ENCODE results near the gene MLYCD.

The MLYCD gene

DNA sequence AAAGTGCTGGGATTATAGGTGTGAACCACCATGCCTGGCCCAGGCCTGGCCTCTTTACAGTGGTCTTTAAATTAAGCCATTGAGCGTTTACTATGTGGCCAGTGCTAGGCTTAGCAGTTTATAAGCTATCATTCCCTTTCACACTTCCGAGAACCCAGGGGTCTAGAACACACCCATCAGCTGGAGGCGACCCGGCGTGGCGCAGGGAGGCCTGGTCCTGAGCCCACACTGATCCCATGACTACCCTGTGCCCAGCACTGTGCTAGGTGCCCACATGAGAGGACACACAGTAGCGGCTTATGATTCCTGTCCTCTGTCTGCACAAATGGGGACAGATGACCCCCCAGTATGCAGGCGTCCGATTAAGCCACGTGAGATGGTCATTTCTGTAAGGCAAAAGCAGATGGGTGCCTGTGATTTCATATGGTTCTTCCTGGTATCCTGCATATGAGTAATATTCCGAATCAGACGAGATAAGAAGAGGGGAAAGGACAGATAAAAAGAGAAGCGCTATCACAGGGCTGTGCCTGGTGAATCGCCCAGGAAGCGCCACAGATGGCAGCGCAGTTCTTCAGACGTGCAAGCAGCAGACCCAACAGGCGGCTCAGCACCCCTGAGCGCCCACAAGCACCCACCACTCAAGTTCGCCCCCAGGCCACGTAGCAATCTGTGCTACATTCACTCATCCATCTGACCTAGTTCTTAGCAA lies 59.4 kb downstream of the MLYCD start:
- DNase-seq: no peak

DNA sequence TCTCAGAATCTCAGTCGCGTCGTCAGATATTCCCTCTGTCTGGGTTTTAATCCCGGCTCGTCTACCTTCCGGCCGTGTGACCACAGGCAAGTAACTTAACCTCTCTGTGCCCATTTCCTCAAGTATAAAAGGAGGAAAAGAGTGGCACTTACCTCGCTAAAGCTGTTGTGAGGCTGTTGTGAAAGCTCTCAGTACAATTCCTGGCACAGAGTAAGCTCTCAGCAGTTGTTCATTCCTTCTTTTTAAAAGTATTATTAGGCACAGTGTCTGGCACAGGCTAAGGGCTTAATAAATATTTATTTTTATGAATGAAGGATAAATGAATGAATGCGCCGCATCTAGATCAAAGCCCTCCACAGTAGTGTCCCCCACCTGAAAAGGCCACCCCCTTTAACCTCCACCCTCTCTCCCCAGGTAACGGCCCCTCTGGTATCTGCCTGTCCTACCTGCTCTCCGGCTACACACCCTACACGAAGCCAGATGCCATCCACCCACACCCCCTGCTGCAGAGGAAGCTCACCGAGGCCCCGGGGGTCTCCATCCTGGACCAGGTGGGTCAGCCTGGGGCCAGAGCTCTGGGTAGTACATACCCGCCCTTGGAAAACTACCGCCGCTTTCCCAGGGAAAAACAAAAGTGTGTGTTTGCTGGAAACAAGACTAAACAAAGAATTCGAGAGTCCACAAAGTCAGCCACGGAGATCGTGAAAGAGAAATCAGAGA lies 60.1 kb downstream of the MLYCD start:
- DNase-seq: no peak

DNA sequence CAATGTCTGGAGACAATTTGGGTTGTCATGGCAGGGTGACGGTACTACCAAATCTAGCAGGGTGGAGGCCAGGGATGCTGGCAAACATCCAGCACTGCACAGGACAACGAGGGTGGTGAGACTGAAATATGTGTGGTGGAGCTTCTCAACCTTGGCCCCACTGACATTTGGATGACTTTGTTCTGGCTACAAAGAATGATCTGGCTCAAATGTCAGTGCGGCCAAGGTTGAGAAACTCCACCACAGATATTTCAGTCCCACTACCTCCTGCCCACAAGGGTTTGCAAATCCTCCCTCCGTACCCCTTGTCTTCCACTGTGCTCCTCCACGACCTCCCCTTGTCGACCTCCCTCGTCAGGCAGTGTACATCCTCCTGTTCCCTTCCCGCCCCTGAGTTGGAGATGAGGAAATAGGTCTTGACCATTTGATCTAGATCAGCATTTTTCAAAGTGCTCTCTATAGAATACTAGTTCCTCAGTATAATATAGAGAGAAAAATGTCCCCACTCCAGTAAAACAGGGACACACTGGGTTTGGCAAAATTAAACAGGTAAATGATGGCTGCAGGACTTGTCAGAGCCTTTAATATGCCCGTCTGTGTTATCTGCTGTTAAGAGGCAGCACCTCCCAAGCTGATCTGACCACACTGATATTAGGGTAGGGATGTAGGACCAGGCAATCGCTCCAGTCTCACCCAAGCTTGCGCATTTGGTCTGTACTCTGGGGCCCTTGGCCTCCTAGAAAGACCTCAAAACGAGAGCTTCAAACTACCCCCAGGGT lies 60.9 kb downstream of the MLYCD start:
- no peak for DNase-seq

DNA sequence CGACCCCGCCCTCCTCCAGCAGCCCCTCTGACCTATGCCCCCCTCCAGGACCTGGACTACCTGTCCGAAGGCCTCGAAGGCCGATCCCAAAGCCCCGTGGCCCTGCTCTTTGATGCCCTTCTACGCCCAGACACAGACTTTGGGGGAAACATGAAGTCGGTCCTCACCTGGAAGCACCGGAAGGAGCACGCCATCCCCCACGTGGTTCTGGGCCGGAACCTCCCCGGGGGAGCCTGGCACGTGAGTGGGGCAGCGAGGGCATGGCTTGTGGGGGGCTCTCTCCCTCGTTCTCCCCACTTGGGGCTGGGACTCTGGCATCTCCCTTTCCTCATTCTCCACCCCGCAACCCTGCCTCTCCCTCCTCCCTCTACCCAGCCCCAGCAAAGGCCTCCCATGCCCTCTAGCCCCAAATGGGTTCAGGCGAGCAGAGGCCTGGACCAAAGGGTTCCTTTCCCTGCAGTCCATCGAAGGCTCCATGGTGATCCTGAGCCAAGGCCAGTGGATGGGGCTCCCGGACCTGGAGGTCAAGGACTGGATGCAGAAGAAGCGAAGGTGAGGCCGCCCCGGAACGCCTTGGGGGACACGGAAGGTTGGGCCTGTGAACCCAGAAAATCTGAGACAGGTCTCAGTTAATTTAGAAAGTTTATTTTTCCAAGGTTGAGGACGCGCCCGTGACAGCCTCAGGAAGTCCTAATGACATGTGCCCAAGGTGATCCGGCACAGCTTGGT lies 61.8 kb downstream of the MLYCD start:
- no peak for DNase-seq

DNA sequence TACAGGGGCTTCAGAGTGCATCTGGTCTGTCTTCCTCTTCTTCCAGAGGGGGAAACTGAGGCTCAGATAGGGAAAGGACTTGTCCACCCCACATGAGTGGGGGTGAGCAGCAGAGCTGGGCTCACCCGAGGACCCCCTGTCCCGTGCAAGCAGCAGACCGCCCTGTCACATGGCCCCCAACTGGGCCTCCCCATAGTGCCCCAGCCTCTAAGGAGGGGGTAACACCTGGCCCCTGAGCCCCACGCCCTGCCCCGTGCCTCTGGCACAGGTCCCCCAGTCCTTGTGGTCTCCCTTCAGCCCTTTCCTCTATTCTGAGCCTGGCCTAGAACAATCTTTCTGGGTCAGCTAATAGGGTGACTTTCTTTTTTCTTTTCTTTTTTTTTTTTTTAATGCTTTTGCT lies 62.7 kb downstream of the MLYCD start:
- no peak for DNase-seq

DNA sequence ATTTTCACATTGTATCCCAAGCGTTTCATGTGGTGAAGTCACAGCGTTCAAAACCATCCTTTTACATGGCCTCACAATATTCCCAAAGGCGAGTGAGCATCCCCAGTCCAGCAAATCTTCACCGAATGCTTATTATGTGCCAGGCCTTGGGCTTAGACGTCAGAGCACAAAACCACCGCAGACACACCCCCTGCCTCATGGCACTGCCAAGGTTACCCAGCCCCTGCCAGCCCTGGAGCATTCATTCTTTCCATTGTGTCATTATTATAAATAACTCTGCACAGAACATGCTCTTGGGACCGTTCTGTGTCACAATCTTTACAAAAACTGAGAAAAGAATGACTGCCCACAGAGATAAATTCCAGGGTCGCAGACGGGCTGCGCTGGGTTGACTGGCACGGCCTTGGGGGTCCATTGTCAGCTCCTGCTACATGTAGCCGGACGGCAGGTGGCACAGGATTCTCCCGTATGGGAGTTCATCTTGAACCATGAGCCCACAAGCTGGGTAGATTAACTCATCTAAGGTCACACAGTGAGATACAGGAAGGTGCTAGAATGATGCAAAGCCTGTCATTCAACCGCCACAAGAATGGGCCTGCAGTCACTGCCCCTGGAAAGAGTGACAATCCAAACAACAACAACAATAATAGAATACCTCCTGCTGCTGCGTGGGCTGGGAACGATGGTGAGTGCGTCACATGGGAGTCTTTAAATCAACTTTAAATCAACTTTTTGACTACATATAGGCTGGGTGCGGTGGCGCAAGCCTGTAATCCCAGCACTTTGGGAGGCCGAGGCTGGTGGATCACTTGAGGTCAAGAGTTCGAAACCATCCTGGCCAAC lies 64.6 kb downstream of the MLYCD start:
- DNase-seq: no peak

DNA sequence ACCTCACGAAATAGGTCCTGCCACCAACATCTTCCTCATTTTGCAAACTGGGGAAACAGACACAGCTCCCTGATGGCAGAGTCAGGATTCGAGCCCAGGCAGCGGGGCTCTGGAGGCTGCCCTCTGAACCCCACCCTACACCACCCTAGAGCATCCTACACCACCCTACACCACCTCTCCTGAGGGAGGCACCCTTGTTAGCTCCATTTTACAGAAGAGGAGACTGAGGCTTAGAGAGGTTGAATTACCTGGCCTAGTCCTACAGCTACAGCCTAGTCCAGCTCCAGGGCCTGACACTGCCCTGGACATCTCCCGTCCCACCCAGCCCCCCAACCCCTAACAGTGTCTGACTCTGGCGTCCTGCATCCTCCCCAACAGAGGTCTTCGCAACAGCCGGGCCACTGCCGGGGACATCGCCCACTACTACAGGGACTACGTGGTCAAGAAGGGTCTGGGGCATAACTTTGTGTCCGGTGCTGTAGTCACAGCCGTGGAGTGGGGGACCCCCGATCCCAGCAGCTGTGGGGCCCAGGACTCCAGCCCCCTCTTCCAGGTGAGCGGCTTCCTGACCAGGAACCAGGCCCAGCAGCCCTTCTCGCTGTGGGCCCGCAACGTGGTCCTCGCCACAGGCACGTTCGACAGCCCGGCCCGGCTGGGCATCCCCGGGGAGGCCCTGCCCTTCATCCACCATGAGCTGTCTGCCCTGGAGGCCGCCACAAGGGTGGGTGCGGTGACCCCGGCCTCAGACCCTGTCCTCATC lies 65.9 kb downstream of the MLYCD start:
- no peak for DNase-seq

DNA sequence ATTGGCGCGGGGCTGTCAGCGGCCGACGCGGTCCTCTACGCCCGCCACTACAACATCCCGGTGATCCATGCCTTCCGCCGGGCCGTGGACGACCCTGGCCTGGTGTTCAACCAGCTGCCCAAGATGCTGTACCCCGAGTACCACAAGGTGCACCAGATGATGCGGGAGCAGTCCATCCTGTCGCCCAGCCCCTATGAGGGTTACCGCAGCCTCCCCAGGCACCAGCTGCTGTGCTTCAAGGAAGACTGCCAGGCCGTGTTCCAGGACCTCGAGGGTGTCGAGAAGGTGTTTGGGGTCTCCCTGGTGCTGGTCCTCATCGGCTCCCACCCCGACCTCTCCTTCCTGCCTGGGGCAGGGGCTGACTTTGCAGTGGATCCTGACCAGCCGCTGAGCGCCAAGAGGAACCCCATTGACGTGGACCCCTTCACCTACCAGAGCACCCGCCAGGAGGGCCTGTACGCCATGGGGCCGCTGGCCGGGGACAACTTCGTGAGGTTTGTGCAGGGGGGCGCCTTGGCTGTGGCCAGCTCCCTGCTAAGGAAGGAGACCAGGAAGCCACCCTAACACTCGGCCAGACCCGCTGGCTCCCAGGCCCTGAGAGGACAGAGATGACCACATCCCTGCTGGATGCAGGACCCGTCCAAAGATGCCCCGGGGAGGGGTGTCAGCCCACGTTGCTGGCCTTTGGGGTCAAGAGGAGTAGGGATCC lies 66.7 kb downstream of the MLYCD start:
- DNase-seq: no peak

DNA sequence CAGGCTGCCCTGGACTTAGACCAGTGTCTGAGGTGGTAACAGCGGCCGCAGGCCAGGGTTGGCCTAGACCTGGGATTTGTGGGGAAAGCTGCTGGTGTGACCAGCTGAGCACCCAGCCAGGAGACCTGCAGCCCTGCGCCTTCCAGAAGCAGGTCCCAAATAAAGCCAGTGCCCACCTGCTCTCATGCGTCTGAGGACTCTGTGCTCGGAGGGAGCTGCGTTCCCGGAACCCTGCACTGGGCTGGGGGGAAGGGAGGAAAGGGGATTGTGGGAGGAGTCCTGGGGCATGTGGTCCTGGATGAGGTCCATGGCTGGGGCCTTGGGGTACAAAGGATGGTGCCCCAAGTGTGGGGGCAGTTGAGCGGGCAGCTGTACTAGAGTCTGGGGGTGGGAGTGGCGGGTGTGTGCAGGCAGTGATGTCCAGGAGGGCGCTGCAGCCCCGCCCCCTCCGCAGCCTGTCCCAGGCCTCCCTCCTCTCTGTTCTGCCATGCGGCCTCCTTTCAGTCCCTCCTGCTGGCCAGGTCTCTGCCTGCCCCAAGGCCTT lies 67.3 kb downstream of the MLYCD start:
- no peak for DNase-seq

DNA sequence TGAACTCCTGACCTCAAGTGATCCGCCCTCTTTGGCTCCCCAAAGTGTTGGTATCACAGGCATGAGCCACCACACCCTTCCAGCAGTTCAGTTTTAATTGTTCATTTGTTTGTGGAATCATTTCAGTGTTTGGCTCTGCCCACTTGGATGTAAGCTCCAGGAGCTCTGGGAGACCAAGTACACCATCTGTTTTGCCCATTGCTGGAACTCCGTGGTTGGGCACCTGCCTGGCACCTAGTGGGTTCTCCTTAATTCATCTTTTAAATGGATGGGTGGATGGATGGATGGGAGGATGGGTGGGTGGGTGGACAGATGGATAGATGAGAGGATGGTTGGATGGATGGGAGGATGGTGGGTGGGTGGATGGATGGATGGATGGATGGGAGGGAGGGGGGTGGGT lies 68.2 kb downstream of the MLYCD start:
- no peak for DNase-seq

DNA sequence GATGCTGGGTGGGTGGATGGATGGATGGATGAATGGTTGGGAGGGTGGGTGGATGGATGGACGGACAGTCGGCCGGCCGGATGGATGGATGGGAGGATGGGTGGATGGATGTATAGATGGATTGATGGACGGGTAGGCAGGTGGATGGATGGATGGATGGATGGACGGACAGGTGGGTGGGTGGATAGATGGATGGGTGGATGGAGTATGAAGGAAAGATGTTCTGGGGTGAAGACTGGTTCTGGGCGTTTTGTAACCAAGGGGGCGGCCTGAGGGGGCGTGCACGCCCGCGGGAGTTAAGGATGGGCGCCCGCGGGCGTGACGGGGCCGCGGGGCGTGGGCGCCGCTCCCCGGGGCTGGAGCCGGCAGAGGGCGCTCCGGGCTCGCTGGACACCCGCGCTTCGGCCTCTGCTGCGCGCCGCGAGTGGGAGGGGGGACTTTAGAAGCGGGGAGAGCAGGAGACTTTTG lies 69.0 kb downstream of the MLYCD start, which contains the start of gene NECAB2:
TSS of gene NECAB2 (plus strand) at position 407 of the 468 bp plus-strand sequence. CDS start 405 bp downstream, outside the sequence.
- DNase-seq: no peak

DNA sequence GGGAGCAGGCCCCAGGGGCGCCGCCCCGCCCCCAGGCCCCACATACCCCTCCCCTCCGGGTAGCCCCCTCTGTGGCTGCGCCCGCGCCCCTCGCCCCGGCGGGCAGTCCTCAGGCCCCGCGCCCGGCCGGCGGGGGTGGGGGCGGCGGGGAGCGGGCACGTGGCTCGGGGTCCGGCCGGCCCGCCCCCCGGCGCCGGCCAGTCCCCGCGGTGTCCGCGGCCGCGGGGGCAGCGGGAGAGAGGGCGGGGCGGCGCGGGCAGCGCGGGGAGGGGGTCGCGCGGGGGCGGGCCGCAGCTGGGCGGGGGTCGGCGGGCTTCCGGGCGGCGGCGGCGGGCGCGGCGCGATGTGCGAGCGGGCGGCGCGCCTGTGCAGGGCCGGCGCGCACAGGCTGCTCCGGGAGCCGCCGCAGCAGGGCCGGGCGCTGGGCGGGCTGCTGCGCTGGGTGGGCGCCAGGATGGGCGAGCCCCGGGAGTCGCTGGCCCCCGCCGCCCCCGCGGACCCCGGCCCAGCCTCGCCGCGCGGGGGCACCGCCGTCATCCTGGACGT lies 69.5 kb downstream of the MLYCD start:
- DNase-seq: no peak

DNA sequence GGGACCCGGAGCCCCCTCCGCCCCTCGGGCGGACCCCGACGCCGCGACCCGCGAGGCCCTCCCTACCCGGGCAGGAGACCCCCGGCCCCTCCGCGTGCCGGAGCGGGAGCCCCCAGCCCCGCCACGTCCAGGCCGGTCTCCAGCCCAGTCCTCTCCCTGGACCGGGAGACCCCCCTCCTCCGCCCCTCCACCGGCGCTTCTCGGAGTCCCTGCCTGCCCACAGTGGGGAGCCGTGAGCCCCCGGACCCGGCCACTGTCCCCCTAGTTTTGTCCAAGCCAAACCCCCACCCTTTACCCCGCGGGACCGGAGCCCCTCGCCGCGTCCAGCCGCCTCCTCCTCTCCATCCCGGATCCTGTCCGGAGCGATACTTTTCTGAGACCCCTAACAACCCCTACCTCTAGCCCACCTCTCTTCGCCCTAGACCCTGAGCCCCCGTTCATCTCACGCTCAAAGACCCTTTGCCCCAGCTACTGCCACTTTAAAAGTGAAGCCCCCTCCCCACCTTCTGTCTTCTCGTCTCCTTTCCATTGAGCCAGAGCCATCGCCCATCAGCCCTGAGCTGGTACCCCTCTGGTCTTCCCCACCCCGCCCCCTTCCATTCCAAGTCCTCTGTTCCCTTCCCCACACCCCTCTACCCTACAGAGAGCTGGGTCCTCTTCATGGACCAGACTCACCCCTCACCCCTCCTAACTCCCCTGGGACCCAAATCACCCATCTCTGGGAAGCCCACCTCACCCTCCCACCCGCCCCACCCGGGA lies 70.2 kb downstream of the MLYCD start:
- DNase-seq: no peak

DNA sequence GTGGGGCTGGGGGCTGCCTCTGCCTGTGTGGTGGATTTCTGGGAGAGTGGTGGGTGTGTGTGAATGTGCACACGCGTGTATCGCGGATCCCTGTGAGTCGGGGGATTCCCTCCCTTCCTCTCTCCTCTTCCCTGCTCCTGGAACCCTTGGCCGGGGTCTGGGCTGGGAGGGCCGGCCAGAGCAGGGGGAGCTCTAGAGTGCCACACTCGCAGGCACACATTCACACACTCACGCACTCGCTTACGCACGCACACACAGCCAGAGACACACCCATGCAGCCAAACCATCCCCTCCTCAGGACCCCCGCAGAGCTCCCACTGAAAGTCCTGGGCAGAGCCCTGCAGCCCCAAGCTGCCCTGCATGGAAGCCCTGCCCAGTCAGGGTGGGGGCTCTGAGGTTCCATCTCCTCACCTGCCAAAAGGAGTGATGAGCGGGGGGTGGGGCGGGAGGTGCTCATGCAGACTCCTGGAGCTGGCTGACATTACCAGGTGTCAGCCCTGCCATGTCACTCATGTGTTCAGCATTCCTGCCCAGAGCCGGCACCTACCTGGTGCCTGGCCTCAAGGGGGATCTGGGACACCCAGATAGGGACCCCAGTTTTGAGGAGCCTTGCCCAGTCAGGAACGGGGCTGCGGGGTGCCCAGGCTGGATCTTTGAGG lies 71.0 kb downstream of the MLYCD start:
- DNase-seq: no peak

DNA sequence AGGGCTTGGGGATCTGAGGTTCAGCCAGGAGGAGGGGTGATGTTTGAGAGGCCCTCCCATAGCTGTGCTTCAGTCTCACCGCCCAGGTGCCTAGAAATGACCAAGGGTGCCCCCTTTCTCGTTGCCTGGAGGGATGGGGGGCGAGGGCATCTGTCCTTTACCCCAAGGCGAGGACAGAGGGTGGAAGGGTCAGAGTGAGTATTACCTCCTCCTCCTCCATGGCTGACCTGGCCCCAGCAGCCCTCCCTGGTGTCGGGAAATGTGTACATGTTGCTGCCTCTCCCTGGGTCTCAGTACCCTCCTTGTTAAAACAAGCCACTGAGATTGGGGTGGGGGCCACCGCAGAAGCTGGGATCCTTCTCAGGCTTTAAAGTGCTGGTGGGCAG lies 71.5 kb downstream of the MLYCD start:
- DNase-seq: no peak

DNA sequence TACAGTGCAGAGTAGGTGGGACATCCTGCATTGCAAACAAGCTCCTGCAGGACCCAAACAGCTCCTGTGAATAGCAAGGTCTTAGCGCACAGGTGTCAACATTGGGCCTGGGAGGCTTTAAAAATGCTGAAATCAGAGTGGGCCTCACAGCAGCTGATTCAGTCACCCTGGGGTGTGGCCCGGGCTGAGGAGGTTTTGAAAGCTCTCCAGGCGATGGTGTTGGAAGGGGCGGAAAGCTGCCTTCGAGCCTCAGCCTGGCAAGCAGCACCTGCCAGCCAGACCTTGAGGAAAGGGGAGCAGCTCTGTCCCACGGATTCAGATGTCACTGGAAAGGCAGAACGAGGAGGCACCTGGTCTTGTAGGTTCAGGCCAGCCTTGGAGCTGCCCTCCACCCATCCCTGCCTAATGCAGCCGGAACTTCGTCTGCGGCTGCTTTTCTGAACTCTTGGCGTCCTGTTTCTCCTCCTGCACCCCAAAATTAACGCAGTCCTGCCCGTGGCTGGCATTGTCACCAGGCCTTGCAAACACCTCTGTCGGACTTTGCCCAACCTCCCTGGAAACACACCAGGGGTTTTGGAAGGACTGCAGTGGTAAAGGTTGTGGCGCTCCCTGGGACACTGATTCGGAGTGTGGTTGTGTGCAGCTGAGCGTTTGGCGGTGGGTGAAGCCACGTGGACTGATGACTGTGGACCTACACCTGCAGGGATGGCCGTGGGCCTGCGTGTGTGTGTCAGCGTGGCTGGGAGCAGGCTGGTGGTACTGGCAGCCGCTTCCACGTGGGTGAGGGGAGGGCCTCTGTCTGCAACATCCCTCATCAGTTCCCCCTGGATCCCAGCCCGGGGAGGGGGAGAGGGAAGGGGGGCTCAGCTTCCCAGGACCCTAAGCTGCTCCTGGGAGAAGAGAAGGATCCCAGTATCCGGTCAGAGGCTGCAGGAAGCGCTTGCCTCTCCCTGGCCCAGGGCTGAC lies 72.5 kb downstream of the MLYCD start:
- DNase-seq: no peak

DNA sequence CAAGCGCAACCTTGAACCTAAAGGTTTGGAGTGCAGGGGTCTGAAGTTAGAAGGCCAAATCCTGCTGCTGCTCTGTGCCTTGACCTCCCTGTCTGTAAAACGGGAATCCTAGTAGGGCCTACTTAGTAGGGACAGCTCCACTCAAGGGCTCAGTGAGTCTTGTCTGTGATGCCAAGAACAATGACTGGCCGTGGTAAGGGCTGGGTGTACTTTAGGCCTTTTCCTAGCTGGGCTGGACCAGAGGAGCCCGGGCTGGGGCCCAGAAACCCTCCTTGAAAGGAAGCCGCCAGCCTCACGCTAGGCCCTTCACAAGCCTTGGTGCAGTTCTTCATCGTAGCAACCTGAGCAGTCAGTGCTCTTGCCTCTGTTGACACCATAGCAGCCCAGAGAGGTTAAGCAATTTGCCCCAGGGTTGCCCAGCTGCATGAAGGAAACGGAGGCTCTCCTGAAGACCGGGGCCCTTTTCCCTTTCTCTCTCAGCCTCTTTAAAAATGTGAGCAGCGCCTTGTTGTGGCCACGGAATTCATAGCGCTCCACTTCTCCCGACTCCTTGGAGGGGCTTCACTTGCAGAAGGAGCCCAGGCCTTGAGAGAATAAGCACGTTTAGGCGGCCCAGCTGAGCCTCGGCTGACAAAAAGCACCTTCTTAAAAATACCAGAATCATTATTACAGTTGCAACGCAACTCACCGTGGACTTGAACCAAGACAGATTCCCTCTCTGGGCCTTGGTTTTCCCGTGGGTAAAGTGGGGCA lies 73.5 kb downstream of the MLYCD start:
- DNase-seq: no peak
